H9 (cell line): ENCODE measurements around the gene RIMBP2. TPM values are rescaled to one million over a fixed set of nuclear protein-coding genes. Genes with fewer than 3 reads are reported as not detected.

Source experiments
- DNase-seq: peaks from one replicate; pipeline ENCODE4 v3.0.0-alpha.2; 2017
- H2AFZ ChIP-seq: one replicate; pipeline ENCODE4 v1.6.1; 2013; ENCODE audit warnings: mild to moderate bottlenecking, low read length, control low read depth, moderate library complexity
- H2AK5ac ChIP-seq: 2 replicates; pipeline ENCODE4 v1.6.1; 2013; ENCODE audit warnings: low read length, control low read depth, mixed read lengths; ENCODE audit not compliant: insufficient read length
- H2BK120ac ChIP-seq: one replicate; pipeline ENCODE4 v1.6.1; 2013; ENCODE audit warnings: low read depth, mild to moderate bottlenecking, low read length, control low read depth, inconsistent platforms; ENCODE audit not compliant: poor library complexity, severe bottlenecking
- H2BK12ac ChIP-seq: 2 replicates; pipeline ENCODE4 v1.6.1; 2013; ENCODE audit warnings: low read length, control low read depth, mixed read lengths, low read depth; ENCODE audit not compliant: insufficient read length
- H2BK15ac ChIP-seq: 2 replicates; pipeline ENCODE4 v1.6.1; 2013; ENCODE audit warnings: low read depth, low read length, control low read depth
- H2BK20ac ChIP-seq: one replicate; pipeline ENCODE4 v1.6.1; 2013; ENCODE audit warnings: low read depth, mild to moderate bottlenecking, low read length, control low read depth, inconsistent platforms; ENCODE audit not compliant: poor library complexity, severe bottlenecking
- H2BK5ac ChIP-seq: 2 replicates; pipeline ENCODE4 v1.6.1; 2013; ENCODE audit warnings: low read length, control low read depth, mixed read lengths; ENCODE audit not compliant: insufficient read length
- H3K14ac ChIP-seq: 2 replicates; pipeline ENCODE4 v1.6.1; 2013; ENCODE audit warnings: low read length, control low read depth; ENCODE audit not compliant: insufficient read depth
- H3K18ac ChIP-seq: 2 replicates; pipeline ENCODE4 v1.6.1; 2013; ENCODE audit warnings: low read depth, mild to moderate bottlenecking, mixed read lengths, low read length, control low read depth; ENCODE audit not compliant: insufficient read length
- H3K23ac ChIP-seq: 2 replicates; pipeline ENCODE4 v1.6.1; 2013; ENCODE audit warnings: low read length, control low read depth, mixed read lengths, low read depth; ENCODE audit not compliant: insufficient read length
- H3K23me2 ChIP-seq: 2 replicates; pipeline ENCODE4 v1.6.1; 2013; ENCODE audit warnings: low read depth, mild to moderate bottlenecking, mixed read lengths, low read length, control low read depth; ENCODE audit not compliant: insufficient read length, poor library complexity, severe bottlenecking
- H3K27ac ChIP-seq: 2 replicates; pipeline ENCODE4 v1.5.1; 2013; ENCODE audit warnings: low read length, control low read depth, mixed read lengths, low read depth; ENCODE audit not compliant: insufficient read length
- H3K27me3 ChIP-seq: 2 replicates; pipeline ENCODE4 v1.6.1; 2013; ENCODE audit warnings: low read length, control low read depth, inconsistent platforms; ENCODE audit not compliant: insufficient read depth
- H3K4ac ChIP-seq: 2 replicates; pipeline ENCODE4 v1.6.1; 2013; ENCODE audit warnings: low read depth, mild to moderate bottlenecking, control low read depth, inconsistent platforms, low read length, moderate library complexity
- H3K4me1 ChIP-seq: 2 replicates; pipeline ENCODE4 v1.6.1; 2013; ENCODE audit warnings: low read length, control low read depth, inconsistent platforms; ENCODE audit not compliant: insufficient read depth
- H3K4me2 ChIP-seq: 2 replicates; pipeline ENCODE4 v1.6.1; 2013; ENCODE audit warnings: low read length, control low read depth, mixed read lengths; ENCODE audit not compliant: insufficient read length, insufficient read depth
- H3K56ac ChIP-seq: 2 replicates; pipeline ENCODE4 v1.6.1; 2013; ENCODE audit warnings: low read depth, mild to moderate bottlenecking, mixed read lengths, low read length, control low read depth; ENCODE audit not compliant: insufficient read length
- H3K79me1 ChIP-seq: 2 replicates; pipeline ENCODE4 v1.6.1; 2013; ENCODE audit warnings: low read depth, mild to moderate bottlenecking, moderate library complexity, low read length, control low read depth, inconsistent platforms; ENCODE audit not compliant: insufficient read depth, poor library complexity, severe bottlenecking
- H3K79me2 ChIP-seq: 2 replicates; pipeline ENCODE4 v1.6.1; 2013; ENCODE audit warnings: low read length, control low read depth, inconsistent platforms; ENCODE audit not compliant: insufficient read depth
- H3K9ac ChIP-seq: 2 replicates; pipeline ENCODE4 v1.6.1; 2013; ENCODE audit warnings: low read length, control low read depth, mixed read lengths; ENCODE audit not compliant: insufficient read length; ENCODE audit errors: extremely low read depth
- H3K9me3 ChIP-seq: one replicate; pipeline ENCODE4 v1.6.1; 2013; ENCODE audit warnings: low read depth, low read length, inconsistent platforms; ENCODE audit not compliant: control insufficient read depth
- H3T11ph ChIP-seq: one replicate; pipeline ENCODE4 v1.6.1; 2013; ENCODE audit warnings: mild to moderate bottlenecking, low read length, control low read depth, inconsistent platforms
- H4K20me1 ChIP-seq: one replicate; pipeline ENCODE4 v1.6.1; 2013; ENCODE audit not compliant: control insufficient read depth, insufficient read length, insufficient read depth
- H4K5ac ChIP-seq: 2 replicates; pipeline ENCODE4 v1.6.1; 2013; ENCODE audit warnings: low read depth, mild to moderate bottlenecking, mixed read lengths, low read length, control low read depth; ENCODE audit not compliant: insufficient read length
- H4K8ac ChIP-seq: replicated peaks from 2 replicates; pipeline ENCODE4 v1.6.1; 2013; ENCODE audit warnings: low read length, control low read depth, mixed read lengths, low read depth; ENCODE audit not compliant: insufficient read length
- H4K91ac ChIP-seq: 2 replicates; pipeline ENCODE4 v1.6.1; 2013; ENCODE audit warnings: low read depth, mild to moderate bottlenecking, moderate library complexity, mixed read lengths, low read length, control low read depth; ENCODE audit not compliant: insufficient read length
- H3K27ac Mint-ChIP-seq, 3 experiments: 2 replicates in 2 of 3; 3 replicates in 1 of 3; pipeline ENCODE4 v1.8.0; 2020 to 2021; ENCODE audit warnings: mixed read lengths in 3 of 3, mild to moderate bottlenecking in 1 of 3, moderate library complexity in 1 of 3
- H3K27me3 Mint-ChIP-seq: 2 replicates; pipeline ENCODE4 v1.8.0; 2021; ENCODE audit warnings: low read depth, mild to moderate bottlenecking, moderate library complexity, mixed read lengths
- H3K36me3 Mint-ChIP-seq, 3 experiments: 2 replicates in 2 of 3; 3 replicates in 1 of 3; pipeline ENCODE4 v1.8.0; 2020 to 2021; ENCODE audit warnings: low read depth in 3 of 3, mixed read lengths in 3 of 3; ENCODE audit not compliant: insufficient read depth in 1 of 3
- H3K4me1 Mint-ChIP-seq, 2 experiments: 2 replicates each; pipeline ENCODE4 v1.8.0; 2020; ENCODE audit warnings: mixed read lengths in 2 of 2
- H3K4me3 Mint-ChIP-seq, 2 experiments: 2 replicates in 1 of 2; 3 replicates in 1 of 2; pipeline ENCODE4 v1.8.0; 2020 to 2021; ENCODE audit warnings: mild to moderate bottlenecking in 2 of 2, mixed read lengths in 2 of 2, moderate library complexity in 1 of 2
- H3K9me3 Mint-ChIP-seq, 2 experiments: 2 replicates in 1 of 2; 3 replicates in 1 of 2; pipeline ENCODE4 v1.8.0; 2020; ENCODE audit warnings: mild to moderate bottlenecking in 2 of 2, mixed read lengths in 2 of 2, moderate library complexity in 1 of 2
- CTCF ChIP-seq: fragments of 200-600 bp; sonication (generic); conservative IDR thresholded peaks from 3 replicates; pipeline ENCODE4 v1.8.0; 2021; ENCODE audit warnings: antibody characterized with exemption, mild to moderate bottlenecking
- WGBS: extraction: QIAGEN DNeasy Blood & Tissue Kit; methylation state at CpG from one replicate; pipeline ENCODE4 v1.1.7; 2013; ENCODE audit warnings: missing lambda C conversion rate, low lambda C conversion rate, mixed read lengths; ENCODE audit not compliant: insufficient read length; ENCODE audit errors: extremely low coverage; 5-methylcytosine and 5-hydroxymethylcytosine counted together
- total RNA-seq: library from RNA; stranded (reverse); gene quantifications from 2 replicates; pipeline ENCODE4 v1.2.1, GENCODE V29; 2021

Gene RIMBP2
- total RNA-seq, 1 experiment from 2014 or later, result 0.70 TPM

DNA sequence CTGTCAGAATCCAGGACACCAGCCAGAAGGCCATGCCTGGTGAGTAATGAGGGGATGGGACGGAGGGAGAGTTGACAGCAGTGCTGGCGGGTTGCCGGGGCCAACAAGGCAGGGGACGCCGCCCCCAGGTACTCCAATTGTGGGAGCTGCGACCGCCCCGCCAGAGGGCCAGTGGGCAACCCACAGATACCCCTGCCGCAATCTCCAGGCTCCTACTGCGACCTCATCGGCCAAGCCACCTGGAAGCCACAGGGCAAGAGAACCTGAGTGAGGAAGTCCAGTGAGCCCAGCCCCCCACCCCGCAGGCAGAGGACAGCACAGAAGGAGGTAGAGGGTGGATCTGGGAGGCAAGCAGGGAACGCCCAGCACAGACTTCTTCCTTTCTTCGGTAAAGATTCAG is 103.0 kb downstream of the RIMBP2 start:
- H3K14ac ChIP-seq, result no peak overlapping the region
- H4K20me1 ChIP-seq, result no peaks in the 10 kb centered on the region
- WGBS, result no CpG with 5 or more reads among the region's 14 CpGs
- no peaks in the 10 kb centered on the region for H3K23me2 ChIP-seq
- no peak for DNase-seq
- Mint-ChIP-seq H3K4me1 (peaks cover 10 to 15% of the 10 kb centered on the region in 2 experiments), H3K36me3 (no peaks in the 10 kb centered on the region), H3K27ac (no peak overlapping the region; a peak in 1 of 7 replicates), H3K27me3 (peaks cover 2% of the 10 kb centered on the region; the same call in 1 of the 2 replicates), H3K9me3 (no peaks in the 10 kb centered on the region), H3K4me3 (no peak overlapping the region)
- no peak overlapping the region for H3K9ac ChIP-seq
- no peaks in the 10 kb centered on the region for H3K9me3 ChIP-seq
- H2BK5ac ChIP-seq, result no peak overlapping the region
- H3K4ac ChIP-seq, result no peak overlapping the region
- H3K27me3 ChIP-seq, result no peaks in the 10 kb centered on the region
- no peak overlapping the region for H3K56ac ChIP-seq
- H3K23ac ChIP-seq, result no peak overlapping the region
- no peaks in the 10 kb centered on the region for H3K4me1 ChIP-seq
- no peak overlapping the region for H2AFZ ChIP-seq
- no peak overlapping the region for H3K18ac ChIP-seq
- H2BK12ac ChIP-seq, result no peak overlapping the region
- H3K79me1 ChIP-seq, result no peaks in the 10 kb centered on the region
- no peak overlapping the region for H2BK120ac ChIP-seq
- H3T11ph ChIP-seq, result no peak overlapping the region
- H2AK5ac ChIP-seq, result no peak overlapping the region
- no peak for TF ChIP-seq CTCF
- no peak overlapping the region for H3K4me2 ChIP-seq
- H4K8ac ChIP-seq, result no peak overlapping the region
- H4K5ac ChIP-seq, result no peak overlapping the region
- H3K27ac ChIP-seq, result no peak overlapping the region
- H2BK20ac ChIP-seq, result no peak overlapping the region
- no peak overlapping the region for H2BK15ac ChIP-seq
- no peak overlapping the region for H4K91ac ChIP-seq
- no peaks in the 10 kb centered on the region for H3K79me2 ChIP-seq
